NB4 (cell line): ENCODE data around the gene VPS37B.

Experiments
- CTCF ChIP-seq: IDR thresholded peaks from one replicate; pipeline ENCODE4 v1.5.1; 2012; ENCODE audit warnings: low read depth, low read length
- MYC ChIP-seq: IDR thresholded peaks from 2 replicates; pipeline ENCODE4 v1.6.1; 2011; ENCODE audit warnings: low read depth, low read length
- POLR2A ChIP-seq: IDR thresholded peaks from 2 replicates; pipeline ENCODE4 v1.6.1; 2011; ENCODE audit warnings: mild to moderate bottlenecking; ENCODE audit not compliant: insufficient read length; ENCODE audit errors: extremely low read depth

- TF ChIP-seq MYC (no peak), CTCF (no peak), POLR2A (no peak)
These were observed 33.9 kb upstream of the VPS37B start for GRCh38 chr12:122929812-122930211.
